Stimulated activated naive CD4-positive, alpha-beta T cell (primary cell): ENCODE data around the gene CYB561.

Experiments
- DNase-seq, 6 experiments: peaks; one replicate each; lab custom pipeline; 2025; lab: John Stamatoyannopoulos, UW

Gene CYB561

DNA sequence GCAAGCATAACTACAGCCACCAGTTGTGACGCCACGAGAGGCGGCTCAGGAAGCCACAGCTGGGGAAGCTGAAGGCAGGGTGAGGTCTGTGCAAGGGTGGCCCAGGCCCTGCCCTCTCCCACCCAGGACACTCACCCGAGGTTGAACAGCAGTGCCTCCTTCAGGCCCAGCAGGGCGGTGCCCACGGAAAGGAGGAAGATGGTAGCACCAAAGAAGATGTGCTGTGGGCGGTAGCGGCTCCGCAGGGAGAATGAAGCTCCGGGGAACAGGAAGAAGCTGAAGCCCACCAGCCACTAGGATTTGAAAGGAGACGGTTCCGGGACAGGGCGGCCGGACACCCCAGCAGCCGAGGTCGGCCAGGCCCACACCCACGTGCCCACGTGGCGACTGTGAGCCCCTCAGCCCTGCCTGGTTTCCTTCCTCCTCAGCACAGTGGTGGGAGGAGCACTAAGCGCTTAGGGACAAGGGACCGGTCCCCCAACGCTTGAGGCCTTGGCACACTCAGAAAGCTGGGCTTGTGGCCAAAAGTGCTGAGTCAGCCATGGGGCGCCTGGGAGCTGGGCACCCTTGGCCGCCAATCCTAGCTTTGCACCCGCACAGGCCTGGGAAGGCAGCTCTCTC lies 11.0 kb downstream of the CYB561 start:
- DNase-seq: peak in 3 of 6 experiments; percentile 6 to 25 (median 11)

GRCh38 chr17:63433746-63434591 lies 12.1 kb downstream of the CYB561 start:
- no peak for DNase-seq

GRCh38 chr17:63431939-63432804 lies 13.9 kb downstream of the CYB561 start:
- DNase-seq: no peak

DNA sequence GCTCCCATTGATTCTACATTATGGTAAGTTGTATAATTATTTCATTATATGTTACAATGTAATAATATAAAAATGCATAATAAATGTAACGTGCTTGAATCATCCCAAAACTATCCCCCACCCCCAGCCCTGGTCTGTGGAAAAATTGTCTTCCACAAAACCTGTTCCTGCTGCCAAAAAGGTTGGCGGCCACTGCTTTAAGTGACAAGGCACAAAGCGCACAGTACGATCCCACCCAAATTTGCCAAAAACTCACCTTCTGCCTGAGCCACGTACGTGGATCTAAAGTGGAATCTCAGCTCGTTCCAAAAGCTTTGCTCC lies 14.5 kb downstream of the CYB561 start:
- DNase-seq: no peak

DNA sequence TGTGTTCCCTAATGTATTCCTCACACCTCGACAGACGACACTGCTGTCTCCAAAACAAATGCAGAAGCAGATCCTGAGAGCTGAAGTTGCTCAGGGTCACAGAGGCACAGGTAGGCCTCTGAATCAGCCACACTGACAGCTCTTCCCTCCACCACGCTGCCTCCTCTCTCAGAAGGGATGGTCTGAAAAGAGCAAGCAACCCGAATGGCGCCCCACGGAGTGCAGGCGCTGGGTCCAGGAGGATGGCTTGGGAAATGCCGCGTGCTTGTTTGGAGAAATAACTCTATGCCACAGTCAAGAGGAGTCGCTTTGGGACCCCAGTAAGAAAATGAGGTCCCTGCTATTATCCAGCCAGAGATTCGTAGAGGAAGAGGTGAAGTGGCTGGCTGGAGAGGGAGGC lies 15.9 kb downstream of the CYB561 start:
- DNase-seq: no peak

DNA sequence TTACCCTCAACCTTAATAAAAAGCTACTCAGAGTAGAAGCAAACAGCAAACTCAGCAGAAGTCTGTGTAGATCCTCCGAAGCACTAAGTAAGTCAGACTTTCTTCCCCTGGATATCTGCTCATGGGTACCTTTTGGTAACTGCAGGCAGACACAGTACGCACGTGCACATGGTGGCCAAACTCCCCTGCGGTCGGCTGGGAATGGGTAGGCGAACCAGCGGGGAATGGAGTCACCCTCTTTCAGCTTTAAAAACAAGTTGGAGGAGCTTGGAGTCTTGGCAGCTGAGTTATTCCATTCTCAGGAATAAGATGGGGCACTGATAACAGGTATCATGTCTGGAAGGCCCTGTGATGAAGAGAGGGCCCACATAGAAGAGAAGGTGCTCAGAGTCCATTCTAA lies 16.3 kb downstream of the CYB561 start:
- DNase-seq: no peak

- no peak for DNase-seq
Observed at GRCh38 chr17:63426917-63427308, 19.2 kb downstream of the CYB561 start.

DNA sequence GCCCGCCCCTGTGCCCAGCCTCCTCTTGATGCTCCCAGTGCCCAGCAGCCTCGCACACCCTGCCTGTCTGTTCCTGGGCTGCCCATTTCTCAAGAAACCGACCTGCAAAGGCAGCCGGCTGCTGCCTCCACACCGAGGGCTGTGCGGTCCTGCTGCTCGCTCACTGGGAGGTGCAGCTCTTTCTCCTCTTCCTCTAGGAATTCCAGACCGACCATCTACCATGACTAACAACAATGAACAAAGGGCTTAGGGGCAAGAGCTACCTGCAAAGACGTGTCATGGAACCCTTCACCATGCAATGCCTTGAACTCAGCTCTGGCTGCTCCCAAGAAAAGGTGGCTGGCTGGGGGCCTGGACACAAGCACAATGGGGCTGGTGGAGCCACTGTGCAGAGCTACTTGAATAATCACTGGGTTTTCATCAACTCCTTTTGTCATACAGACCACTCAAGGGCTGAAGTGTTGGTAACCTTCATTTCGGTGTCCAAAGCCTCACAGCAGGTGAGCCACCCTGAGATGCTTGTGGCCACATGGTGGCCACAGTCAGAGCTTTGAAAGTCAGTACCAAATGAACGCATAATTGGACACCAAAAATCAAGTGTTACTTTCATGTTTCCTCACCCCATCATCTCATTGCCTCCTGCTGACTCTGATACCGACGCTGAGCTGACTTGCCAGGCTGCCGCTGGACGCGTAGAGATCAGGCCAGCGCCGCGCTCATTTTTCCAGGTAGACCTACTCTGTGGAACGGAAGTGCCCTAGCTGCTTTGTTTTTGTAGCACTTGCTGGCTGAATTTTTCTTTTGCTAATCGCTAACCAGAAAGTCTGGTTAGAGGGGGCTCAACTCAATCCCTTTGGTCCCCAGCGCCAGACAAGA lies 19.8 kb downstream of the CYB561 start:
- DNase-seq: no peak

GRCh38 chr17:63425483-63425882 lies 20.6 kb downstream of the CYB561 start:
- DNase-seq: peak; percentile 25 to 76 (median 59)

DNA sequence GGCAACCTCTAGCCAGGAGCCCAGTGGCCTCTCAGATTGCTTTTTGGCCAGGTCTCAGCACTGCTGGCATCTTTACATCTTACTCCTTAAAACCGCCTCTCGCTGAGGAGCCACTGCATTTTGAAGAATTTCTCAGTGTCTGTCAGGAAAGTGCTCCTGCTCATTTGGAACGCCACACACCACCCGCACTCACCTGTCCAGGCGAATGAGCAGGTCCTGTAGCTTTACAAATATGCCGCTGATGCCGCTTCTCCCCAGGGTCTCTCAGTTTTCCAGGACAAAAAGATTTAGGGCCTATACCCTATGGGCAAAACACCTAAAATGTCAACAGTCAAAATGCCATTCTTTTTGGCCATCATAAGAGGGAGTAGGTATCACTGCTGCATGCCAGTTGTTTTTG lies 22.1 kb downstream of the CYB561 start:
- no peak for DNase-seq

DNA sequence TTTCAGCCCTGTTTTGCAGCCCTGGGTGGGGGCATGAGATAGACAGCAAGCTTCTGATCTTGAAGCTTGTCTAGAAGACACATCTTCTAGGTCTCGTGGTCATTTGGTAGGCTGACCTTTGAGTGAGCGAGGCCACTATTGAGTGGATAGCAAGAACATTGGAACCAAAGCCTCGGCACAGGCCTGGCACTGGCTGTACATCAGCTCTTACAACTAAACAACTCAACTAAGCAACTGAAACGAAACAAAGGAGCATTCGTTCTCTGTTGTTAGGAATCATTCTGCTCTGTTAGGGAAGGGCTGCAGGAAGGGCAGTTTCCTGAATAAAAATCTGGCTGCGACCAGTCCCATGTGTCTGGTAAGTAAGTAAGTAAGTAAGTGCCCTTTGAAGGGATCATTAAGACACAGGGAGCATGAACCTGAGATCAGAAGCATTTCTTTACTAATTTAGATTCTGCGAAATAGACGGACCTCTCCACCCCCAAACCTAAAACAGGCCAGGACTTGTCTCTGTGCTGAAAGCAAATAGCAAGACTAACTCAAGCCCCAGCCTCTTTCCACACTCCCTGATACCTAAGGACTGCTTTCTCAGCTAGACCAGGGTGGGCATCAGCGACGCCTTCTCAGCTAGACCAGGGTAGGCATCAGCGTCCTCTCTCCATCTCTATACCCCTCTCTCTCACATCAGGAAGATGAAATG lies 22.7 kb downstream of the CYB561 start:
- DNase-seq: no peak

DNA sequence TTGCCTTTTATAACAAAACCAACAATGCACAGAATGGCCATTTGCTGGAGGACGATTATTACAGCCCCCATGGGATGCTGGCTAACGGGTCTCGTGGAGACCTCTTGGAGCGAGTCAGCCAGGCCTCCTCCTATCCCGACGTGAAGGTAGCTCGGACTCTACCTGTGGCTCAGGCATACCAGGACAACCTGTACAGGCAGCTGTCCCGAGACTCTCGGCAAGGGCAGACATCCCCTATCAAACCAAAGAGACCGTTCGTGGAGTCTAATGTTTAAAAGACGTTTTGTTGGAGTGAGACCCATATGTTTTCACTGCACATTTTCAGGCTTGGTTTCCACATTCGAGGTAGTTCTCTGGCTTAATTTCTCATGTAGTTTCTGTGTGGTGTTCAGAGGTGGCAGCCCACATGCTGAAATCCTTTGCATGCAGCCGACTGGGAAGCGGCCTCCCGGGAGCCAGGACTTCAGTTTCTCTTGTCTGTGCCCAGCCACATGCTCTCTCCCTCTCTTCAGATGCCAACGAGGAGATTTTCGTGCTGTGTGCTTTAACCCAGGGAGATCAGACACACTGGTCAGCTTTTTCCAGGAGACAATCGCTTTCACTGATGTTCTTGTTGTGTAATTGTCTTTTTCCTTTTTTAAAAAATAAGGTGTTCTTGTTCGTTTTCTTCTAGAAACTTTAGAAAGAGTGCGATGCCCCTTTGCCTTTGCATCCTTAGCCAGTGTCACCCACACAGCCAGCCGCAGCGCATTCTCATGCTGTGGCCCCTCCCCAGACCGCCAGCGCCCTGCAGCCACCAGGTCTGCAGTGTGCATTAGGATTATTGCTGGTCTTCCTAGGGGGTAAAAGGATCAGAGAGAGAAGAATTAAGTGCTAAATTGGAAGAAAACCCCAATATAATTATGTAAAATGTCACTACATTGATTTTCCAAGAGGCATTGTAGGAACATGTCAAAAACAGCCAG lies 24.1 kb downstream of the CYB561 start:
- DNase-seq: no peak

GRCh38 chr17:63420868-63421680 lies 25.0 kb downstream of the CYB561 start:
- no peak for DNase-seq

GRCh38 chr17:63419949-63420867 lies 25.9 kb downstream of the CYB561 start:
- peak in 4 of 6 experiments; percentile 14 to 51 (median 38) for DNase-seq

- DNase-seq: no peak
Observed at GRCh38 chr17:63419398-63419797, 26.7 kb downstream of the CYB561 start.

GRCh38 chr17:63418540-63418939 lies 27.6 kb downstream of the CYB561 start:
- DNase-seq: no peak

DNA sequence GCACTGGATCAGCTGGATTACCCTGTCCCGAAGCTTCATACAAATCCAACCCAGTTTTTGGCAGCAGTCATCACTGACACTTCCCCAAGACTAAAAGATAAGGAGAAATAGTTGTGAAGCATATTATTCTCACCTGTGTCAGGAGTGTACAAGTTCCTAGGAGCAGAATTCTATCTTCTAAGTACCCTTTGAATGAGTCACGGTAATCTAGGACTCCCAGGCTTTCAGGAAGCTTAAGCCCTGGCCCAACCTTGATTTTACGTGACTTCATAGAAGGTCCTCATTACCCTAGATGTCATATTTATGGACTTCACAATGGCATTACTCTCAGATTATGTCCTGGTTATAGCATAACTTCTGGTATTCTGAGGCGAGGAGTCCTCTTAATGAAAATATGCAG lies 31.9 kb downstream of the CYB561 start:
- DNase-seq: no peak

DNA sequence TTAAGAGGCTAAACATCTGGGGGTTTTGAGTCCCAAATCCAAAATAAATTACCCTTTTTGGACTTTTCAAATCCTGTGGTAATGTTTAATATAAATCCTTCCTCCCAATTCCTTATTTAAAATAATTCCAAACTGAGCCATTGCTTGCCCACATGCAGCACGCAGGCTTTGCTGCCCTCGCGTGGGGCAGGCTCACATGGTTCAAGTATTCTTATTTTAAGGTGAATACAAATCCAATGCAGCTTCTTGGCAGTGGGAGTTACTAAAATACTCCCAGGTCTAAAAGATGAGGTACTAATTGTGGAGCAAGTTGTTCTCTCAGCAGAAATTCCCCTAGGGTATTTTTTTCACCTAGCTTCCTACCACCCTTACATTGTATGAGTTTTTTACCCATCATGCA lies 33.0 kb downstream of the CYB561 start:
- DNase-seq: no peak
